SW 1271 (cell line): ENCODE measurements around the gene CHD5.
A peak's percentile ranks its signal among the peaks of the same experiment; 100 is the strongest.

ENCODE experiments used
- DNase-seq, 2 experiments: peaks; one replicate each; lab custom pipeline; 2025; lab: John Stamatoyannopoulos, UW

Gene CHD5

DNA sequence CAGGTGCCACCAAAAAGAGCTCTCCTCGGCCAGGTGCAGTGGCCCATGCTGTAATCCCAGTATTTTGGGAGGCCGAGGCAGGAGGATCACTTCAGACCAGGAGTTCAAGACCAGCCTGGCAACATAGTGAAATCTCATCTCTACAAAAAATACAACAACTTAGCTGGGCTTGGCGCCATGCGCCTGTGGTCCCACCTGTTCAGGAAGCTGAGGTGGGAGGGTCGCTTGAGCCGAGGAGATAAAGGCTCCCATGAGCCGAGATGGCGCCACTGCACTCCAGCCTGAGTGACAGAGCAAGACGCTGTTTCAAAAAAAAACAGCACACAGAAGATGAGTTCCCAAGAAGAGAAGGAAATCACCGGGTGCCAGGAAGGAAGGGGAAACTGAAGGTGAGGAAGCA, 67.0 kb downstream of the CHD5 start:
- no peak for DNase-seq

DNA sequence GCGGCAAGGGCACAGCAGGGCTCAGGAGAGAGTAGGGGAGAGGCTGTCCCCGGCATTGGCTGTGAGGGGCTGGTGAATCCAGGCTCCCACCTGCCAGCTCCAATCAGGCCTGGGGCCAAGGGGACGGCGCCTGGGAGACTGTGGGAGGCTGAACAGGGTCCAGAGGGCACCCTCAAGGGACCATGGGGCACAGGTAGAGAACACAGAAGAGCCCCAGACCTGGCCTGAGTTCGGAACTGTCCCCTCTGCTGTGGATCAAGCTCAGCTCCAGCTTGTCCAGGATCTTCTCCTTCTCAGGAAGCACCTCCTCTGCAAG, 67.5 kb downstream of the CHD5 start:
- DNase-seq = no peak

DNA sequence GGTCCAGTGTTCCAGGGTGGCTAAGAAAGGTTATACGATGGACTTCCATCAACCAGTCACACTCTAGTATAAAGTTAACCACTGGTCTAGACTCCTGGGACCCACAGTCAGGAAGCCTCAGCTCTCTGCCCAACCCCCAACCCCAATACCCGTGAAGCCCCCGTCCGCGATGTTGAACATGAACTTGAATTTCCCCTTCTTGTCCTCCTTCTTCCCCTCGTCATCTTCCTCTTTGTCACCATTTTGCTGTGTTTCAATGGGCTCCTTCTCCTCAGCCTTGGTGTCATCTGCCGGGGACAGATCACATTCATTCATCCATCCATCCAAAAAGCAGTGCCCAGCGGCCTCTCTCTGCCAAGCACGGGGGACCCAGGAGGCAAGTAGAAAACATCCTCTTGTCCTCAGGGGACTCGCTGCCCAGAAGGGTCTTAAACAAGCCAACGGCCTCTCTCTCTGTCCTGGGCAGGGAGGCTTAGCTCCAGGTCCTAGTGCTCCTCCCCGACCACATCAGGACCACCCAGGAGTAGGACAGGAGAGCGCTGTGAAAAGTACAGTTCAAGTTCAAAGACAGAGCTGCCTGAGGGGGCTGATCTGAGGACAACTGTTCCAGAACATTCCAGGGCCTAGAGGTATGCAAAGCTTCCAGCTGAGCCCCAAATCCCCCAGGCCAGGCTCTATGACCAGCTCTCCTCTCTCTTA, 68.0 kb downstream of the CHD5 start:
- no peak for DNase-seq

DNA sequence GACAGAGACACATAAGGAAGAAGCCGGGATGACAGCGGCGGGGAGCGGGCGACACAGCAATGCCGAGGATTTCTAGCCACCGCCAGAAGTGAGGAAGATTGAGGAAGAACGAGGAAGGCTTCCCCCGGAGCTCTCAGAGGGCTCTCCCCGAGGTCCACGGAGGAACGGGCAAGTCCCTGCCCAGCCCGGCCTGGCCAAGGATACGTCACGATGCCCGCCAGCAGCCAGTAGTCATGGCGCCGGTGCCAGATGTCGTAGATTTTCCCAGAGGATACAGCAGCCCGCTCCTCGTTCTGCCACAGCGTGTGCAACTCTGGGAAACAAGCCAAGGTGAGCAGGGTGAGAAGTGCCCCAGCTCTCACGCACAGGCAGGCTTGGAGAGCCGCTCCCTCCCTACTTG, 68.5 kb downstream of the CHD5 start:
- no peak for DNase-seq

DNA sequence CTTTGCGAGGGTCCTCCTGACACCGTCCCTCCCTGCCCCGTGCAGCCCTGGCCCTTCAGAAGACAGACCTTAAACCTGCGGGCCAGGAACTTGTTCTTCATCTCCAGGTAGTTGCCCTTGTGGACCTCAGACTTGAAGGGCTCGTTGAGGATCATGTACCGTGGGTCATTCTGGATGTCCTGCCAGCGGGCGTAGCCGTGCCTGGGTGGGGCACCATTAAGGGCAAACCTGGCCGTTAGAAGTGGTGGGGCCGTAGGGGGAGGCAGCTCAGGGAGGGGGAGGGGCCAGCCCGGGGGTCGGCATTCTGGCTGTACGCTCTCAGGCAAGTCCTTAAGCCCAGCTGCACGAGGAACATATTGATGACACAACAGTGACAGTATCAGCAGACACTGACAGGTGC, 69.8 kb downstream of the CHD5 start:
- DNase-seq = no peak

DNA sequence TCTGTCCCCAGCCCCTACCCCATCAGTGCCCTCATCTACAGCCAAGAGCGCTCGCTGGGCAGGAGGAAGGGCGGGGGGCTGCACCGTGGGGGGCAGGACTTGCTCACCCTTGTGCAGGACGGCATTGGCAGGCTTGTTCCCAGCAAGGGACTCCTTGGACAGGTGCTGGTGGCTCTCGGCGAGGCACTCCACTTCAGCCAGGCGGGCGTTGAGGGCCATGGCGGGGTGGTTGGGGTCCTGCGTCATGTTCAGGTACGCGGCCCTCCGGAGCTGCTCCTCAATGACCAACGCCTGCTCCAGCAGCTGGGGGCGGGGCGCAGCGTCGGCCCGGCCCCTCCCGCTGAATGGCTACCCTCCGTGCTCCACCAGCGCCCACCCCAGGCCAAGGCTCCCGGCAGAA, 70.4 kb downstream of the CHD5 start:
- no peak for DNase-seq

DNA sequence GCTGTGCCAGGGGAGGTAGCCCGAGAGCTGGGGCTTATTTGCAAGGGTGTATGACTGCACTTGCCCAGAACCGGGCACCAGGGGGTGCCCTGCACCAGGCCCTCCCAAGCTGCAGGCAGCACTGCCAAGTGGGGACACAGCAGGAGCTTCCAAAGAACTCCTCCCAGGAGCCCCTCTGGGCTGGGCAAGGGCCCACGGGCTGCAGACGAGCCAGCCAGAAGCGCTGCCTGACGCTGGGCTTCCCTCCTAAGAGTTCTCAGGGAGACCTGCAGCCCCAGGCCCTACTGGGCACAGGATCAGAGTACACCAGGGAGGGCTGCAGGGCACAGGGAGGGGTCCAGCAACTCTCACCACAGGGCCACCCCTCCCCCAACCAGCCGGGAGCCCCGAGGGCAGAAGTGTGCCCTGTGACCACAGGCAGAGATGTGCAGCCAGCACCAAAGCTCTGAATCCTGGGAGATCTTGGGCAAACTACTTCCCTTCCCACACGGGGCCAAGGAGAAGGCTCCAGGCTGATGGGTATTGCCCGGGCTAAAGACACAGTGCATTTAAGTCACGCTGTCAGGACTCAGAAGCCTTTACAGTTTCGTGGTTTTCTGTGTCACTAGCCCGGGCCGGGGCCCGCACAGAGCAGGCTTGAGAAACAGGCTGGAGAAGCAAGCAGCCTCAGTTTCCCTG, 71.0 kb downstream of the CHD5 start:
- DNase-seq = peak in 1 of 2 experiments; percentile 25

DNA sequence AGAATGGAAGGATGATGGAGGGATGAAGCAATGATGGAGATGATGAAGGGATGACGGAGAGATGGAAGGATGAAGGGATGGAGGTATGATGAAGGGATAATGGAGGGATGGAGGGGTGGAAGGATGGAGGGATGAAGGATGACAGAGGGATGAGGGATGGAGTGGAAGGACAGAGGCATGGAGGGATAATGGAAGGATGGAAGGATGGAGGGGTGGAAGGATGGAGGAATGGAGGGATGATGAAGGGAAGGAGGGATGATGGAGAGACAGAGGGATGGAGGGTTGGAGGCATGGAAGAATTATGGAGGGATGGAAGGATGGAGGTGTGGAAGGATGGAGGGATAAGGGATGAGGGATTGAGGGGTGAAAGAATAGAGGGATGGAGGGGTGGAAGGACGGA, 71.6 kb downstream of the CHD5 start:
- no peak for DNase-seq

DNA sequence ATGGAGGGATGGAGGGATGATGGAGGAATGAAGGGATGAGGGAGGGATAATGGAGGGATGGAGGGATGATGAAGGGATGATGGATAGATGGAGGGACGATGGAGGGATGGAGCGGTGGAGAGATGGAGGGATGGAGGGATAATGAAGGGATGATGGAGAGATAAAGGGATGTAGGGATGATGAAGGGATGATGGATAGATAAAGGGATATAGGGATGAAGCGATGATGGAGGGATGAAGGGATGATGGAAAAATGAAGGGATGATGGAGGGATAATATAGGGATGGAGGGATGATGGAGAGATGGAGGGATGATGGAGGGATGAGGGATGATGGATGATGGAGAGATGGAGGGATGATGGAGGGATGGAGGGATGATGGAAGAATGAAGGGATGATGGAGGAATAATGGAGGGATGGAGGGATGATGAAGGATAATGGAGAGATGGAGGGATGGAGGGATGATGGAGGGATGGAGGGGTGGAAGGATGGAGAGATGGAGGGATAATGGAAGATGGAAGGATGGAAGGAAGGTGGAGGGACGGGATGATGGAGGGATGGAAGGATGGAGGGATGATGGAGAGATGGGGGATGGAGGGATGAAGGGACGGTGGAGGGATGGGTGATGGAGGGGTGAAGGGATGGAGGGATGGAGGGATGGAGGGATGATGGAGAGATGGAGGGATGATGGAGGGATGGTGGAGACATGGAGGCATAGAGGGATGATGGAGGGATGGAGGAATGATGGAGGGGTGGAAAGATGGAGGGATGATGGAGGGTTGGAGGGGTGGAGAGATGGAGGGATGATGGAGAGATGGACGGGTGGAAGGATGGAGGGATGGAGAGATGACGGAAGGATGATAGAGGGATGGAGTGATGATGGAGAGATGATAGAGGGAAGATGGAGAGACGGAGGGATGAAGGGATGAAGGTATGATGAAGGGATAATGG, 72.4 kb downstream of the CHD5 start:
- no peak for DNase-seq

DNA sequence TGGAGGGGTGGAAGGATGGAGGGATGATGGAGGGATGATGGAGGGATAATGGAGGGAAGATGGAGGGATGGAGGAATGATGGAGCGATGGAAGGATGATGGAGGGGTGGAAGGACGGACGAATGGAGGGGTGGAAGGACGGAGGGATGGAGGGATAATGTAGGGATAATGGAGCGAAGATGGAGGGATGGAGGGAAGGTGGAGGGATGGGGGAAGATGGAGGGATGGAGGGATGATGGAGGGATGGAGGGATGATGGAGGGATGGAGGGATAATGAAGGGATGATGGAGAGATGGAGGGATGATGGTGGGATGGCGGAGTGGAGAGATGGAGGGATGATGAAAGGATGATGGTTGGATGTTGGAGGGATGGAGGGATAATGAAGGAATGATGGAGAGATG, 73.1 kb downstream of the CHD5 start:
- no peak for DNase-seq

DNA sequence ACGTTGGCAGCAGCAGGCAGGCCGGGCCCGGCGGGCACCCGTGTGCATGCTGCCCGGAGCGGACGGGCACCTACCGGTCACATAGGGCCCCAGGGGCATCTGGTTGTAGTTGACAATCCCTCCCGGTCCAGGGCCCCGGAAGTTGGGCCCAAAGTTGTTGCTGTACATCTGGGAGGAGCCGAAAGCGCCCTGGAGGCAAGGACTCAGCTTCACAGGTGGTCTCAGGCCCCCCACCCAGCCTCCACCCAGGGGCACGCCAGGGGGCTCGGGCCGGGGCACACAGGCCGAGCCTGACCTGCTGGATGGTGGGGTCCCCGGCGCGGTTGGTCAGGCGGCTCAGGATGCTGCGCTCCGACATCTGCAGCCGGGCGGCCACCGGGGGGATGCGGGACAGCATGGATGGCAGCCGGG, 73.8 kb downstream of the CHD5 start:
- DNase-seq = no peak

DNA sequence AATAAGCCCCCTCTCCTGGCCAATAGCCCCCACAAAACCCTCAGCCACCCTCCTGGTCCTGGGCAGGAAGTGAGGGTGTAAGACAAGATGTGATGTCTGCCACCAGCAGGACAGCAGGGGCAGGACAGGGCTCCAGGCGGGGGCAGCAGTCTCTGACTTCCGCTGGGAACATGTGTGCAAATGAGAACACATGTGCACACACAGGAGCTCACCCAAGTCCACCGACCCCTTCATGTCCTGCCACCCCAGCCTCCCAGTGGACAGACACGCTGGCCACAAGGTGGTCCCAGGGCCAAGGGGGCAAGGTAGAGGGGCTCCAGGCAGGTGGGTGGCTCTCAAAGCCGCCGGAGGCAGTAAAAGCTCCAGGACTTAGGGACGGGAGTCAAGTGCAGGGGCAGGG, 74.4 kb downstream of the CHD5 start:
- DNase-seq = no peak

DNA sequence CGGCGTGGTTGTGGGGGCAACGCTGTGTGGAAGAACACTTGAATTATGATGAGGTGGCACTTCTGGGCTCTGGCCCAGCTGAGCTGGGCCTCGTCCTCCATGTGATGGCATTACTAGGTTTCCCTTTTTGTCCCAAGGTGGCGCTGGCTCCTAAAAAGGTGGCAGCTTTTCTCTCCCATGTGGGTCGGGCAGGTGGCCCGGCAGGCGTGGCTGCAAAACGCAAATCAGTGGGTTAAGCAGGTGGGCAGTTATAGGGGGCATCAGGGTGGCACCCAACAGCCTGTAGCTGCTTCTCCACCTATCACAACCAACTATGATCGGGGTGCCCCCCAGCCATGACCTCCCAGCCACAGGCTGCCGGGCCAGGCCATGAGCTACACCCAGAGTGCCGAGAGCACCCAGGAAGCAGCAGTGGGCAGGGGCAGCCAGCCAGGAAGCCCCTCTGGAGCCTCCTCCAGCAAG, 74.9 kb downstream of the CHD5 start:
- DNase-seq = no peak

DNA sequence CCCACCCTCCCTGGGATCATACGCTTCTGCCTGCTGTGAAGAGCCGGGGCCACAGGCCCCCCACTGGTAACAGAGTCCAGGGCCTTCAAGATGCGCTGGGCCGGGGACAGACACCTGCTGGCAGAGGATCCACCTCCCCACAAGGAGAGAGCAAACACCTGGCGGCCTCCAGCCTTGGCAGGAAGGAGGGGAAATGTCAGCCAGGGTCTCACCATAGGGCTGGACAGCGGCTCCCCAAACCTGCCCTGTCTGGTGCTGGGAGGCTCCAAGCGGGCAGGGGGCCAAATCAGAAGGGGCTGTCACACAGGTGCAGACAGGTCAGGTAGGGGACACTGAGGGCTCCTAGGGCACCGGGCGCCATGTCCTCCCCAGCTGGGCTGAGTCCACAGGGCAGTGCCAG, 75.5 kb downstream of the CHD5 start:
- no peak for DNase-seq

DNA sequence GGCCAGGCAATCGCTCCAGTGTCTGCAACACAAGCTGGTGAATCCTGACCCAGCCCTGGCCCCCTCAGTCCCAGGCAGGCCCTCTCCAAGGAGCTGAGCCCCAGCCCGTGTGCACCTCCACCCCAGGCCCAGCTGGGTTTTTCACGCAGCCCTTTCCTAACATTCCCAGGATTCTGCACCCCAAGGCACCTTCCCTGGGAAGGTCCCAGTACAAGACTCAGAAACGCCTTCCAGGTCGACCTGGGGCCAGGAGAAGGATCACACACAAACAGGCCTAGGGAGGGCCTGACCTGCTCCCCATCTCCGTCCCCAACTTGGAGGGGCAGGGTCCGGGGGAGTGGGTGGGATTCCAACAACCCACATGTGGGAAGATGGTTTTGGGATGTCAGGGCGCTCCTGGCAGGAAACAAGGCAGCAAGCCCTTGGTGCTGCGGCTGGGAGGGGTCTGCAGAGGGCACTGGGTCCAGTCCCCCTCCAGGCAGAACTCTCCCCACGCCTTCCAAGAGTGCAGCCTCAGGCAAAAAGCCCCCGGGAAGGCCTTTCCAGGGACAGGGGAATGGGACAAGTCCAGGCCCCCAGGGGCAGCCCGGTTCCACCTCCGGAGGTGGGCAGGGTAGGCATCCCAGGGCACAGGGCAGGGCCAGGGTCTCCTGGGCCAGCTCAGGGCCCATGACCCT, 76.1 kb downstream of the CHD5 start:
- no peak for DNase-seq

DNA sequence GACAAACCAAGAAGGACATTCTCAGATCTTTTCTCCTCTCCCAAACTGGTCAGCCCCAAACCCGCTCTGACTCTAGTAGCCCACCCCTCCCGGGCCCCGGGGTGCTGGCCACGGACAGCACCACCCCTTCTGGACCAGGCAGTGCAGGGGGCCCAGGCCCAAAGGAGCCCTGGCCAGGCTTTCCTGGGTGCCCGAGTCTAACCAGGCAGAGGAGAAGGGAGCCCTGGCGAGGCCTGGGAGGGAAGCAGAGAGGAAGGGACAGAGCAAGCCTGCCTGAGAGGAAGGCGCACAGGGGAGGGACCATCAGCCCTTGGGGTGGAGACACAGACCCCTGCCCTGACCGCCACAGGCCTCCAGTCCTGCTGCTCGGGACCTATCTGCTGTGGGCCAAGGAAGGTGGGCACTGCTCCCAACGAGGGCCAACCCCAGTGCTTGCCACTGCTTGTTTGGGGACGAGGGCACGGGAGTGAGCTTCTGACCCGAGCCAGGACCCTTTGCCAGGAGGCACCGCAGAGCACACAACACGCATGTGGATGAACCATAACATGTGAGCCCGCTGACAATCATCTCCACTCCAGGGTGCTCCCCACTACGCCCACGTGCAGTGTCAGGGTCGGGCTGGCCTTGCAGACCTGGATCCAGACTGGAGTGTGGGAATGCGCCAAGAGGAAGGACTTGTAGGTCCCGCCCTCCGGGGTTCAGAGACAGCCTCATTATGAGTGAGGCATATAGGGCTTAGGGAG, 76.8 kb downstream of the CHD5 start:
- DNase-seq = no peak

DNA sequence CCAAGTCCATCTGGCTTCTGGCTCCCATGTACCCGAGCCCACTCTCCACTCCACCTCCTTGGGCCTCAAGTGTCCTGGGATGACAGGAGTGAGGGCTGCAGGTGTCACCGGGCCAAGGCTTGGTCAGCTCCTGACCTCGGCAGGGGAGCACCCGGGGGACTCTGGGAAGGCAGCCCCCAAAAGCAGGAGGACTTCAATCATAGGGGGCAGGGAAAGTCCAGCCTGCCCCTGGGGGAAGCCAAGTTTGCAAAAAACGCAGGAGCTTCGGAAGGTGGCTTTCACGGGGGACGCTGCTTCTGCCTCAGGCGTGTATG, 77.6 kb downstream of the CHD5 start:
- DNase-seq = no peak

DNA sequence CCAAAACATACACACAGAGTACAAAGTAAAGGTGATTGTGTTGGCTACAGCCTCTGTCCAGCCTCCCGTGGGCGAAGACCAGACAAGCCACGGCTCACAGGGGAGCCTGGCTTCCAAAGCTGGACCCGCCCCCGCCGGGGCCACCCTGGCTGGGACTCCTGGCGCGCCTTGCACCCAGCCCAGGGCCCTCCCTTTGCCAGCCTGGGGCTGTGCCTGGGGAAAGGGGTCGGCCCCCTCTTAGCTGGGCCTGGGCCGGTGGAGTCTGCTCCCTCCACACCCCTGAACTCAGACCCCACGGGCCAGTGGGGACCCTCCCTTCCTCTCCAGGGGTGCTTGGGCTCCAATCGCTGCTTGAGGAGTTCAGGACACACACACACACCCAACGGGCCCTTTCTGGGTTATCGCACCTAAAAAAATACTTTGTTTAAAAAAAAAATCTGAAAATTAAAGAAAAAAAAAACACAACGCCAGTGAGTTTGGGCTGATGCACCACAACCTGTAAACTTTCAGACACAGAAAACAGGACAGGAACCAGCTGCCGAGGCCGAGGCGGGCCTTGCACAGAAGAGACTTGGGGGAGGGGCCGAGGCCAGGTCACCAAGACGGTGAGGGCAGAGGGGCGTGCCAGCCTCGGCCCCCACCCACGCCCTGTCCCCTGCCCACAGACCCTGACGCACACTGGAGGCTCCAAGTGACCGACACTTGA, 78.1 kb downstream of the CHD5 start:
- no peak for DNase-seq

DNA sequence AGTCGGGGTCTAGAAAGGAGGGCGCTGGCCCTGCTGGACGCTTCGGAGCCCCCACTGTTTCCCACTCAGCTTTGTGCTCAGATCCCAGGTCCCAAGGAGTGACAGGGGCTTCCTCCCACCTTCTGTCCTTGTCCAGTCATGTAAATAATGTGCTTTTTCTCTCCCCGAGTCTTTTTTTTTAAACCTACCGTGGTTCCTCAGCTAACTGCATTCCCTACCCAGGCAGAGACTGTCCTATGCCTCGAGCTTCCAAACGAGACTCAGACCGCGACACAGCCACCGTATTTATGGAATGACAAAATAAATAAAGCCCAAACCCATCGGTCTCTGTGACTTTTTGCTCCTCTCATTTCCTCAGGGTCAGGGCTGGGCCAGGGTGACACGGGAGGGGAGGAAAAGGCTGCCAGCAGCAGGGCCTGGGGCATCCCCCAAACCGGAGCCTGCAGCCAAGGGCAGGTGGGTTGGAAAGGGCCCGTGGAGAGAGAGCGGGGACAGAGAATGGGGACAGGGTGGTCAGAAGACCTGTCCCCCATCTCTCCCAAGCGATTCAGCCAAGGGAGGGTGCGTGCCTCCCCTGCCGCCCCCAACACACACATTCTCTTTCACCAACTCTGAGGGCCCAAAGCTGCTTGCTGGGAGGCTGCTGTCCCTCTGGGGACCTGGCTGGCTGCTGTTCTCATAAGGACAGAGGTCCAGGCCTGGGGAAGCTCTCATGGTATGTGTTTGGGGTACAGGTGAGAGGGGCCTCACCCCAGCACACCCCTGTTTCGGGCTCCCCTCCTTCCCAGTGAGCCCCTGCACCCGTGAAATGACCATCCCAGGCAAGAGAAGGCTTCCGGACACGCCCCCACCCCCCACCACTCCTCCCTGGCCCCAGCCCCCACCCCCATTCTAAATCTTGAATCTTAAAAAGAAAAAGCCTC, 79.0 kb downstream of the CHD5 start:
- DNase-seq = no peak
